Measurements from ENCODE around the gene LRP1B.

GRCh38 chr2:141630407-141630930 is 500.3 kb downstream of the LRP1B start:
- TF ChIP-seq NR3C1 (IDR thresholded peaks at IDR 0.05) (no peak), EP300 (IDR thresholded peaks at IDR 0.05) (no peak), POLR2A (IDR thresholded peaks at IDR 0.05; ENCODE audit: low read length) (no peak), HDAC2 (IDR thresholded peaks at IDR 0.05) (no peak), CTCF (IDR thresholded peaks at IDR 0.05) (no peak), GATA3 (IDR thresholded peaks at IDR 0.05; ENCODE audit: borderline replicate concordance) (no peak), ESRRA (IDR thresholded peaks at IDR 0.05; ENCODE audit: borderline replicate concordance, low read length) (no peak), TP53 (CRISPR knock-in tag; IDR thresholded peaks at IDR 0.05) (no peak), TFCP2L1 (CRISPR knock-in tag; IDR thresholded peaks at IDR 0.05) (no peak), CHD2 (IDR thresholded peaks at IDR 0.05; ENCODE audit: low read length, partially characterized antibody) (no peak), RAD21 (conservative IDR thresholded peaks at IDR 0.05 in 1 of 2, IDR thresholded peaks at IDR 0.05 in 1 of 2) (no peak), CEBPB (IDR thresholded peaks at IDR 0.05) (no peak), PBX3 (IDR thresholded peaks at IDR 0.05) (no peak), RNF2 (IDR thresholded peaks at IDR 0.05; ENCODE audit: borderline replicate concordance, low read depth) (no peak)

All from A549 (cell line).